ENCODE results near the gene GNB2.

DNA sequence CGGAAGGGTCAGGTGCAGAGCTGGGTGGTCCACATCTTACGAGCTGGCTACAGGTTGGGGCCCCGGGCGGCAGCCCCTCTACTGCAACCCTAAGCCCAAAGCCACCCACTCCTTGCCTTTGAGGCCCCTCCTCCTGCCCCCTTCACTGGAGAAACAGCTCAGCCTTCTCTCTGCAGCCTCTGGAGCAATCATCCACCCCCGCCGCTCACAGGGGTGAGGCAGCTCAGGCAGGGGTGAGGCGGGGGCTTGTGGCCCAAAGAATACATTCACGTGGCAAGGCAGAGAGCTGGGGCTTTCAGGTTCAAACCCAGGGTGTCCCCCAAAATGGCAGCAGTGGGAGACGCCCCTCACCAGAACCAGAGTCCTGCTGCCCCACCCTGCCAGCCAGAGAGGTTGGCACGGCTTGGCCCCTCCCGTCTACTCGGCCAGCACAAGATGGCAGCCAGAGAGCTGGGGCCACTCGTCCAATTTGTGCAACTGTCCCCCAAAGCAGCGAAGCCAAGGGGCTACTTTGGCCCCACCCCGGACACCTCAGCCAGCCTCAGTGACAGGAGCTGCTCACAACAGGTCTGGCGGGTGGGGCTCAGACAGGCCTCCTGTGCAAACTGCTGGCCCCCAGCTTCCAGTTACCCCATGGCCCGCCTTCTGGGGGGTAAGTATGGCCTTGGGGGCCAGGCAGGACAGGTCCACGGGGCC, 7.2 kb downstream of the GNB2 start:
- TF ChIP-seq, protein P1, sequence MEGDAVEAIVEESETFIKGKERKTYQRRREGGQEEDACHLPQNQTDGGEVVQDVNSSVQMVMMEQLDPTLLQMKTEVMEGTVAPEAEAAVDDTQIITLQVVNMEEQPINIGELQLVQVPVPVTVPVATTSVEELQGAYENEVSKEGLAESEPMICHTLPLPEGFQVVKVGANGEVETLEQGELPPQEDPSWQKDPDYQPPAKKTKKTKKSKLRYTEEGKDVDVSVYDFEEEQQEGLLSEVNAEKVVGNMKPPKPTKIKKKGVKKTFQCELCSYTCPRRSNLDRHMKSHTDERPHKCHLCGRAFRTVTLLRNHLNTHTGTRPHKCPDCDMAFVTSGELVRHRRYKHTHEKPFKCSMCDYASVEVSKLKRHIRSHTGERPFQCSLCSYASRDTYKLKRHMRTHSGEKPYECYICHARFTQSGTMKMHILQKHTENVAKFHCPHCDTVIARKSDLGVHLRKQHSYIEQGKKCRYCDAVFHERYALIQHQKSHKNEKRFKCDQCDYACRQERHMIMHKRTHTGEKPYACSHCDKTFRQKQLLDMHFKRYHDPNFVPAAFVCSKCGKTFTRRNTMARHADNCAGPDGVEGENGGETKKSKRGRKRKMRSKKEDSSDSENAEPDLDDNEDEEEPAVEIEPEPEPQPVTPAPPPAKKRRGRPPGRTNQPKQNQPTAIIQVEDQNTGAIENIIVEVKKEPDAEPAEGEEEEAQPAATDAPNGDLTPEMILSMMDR (IDR thresholded peaks at IDR 0.05) = no peak
- no peak for TF ChIP-seq ZFX (IDR thresholded peaks at IDR 0.05; ENCODE audit: borderline replicate concordance)
